ENCODE measurements around the gene GARNL3. TPM values are rescaled to one million over a fixed set of nuclear protein-coding genes. Genes with fewer than 3 reads are reported as not detected.
A peak's percentile ranks its signal among the peaks of the same experiment; 100 is the strongest.

GARNL3 gene
- total and polyA plus RNA-seq, 2 of the 13 experiments (the other 11 are each of a cell fraction or from before 2014, with no cell fraction given) = 3.9 to 11.0 TPM

DNA sequence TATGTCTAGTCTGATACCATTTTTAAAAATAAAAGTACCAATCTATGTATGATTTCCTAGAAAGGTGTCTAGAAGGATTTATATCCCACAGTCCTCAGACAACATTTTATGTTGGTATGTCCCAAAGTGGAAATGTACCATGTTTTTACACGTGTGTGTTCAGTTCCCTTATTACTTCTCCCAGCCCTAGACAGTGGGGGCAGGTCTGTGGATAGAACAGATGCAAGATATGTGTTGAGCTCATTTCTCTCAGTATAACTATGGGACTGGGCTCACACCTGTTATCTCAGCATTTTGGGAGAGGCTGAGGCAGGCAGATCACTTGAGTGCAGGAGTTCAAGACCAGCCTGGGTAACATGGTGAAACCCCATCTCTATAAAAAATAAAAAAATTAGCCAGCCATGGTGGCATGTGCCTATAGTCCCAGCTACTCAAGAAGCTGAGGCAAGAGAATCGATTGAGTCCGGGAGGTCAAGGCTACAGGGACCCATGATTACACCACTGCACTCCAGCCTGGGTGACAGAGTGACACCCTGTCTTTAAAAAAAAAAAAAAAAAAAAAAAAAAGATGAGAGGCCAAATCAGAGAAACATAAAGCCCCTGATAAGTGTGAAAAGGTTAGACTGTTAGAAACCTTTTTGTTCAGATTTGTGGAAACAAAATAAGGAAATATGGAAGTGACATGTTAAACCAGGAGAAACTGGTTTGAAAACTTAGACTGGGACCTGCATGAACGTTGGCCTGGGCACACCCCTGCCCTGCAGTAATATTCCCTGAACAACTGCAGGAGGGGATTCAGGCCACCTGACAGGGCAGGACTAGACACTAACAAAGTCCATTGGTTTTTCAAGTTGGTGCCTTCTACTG lies 125.0 kb downstream of the GARNL3 start:
- intact Hi-C loops (cut with micrococcal nuclease; ENCODE audit: unreplicated experiment) (loop anchor here (5.0 to 10.0 kb wide), 2 partner anchors 45 to 63 kb away; partner anchors contain the start of genes LRSAM1 and RPL12), in situ Hi-C loops (cut with HindIII; ENCODE audit: extremely low pct_ligation_motif_present, low pct_unique_long_range_greater_than_20kb) (no loop called here)
- Histone ChIP-seq H3K27ac (ENCODE audit: extremely low read length, insufficient read depth, low read length) (peak overlapping the region; percentile 92), H2AFZ (ENCODE audit: low read length) (no peak overlapping the region), H3K36me3 (replicated peaks in 1 of 2; ENCODE audit: control insufficient read depth in 1 of 2, insufficient read depth in 2 of 2, low read length in 2 of 2) (no peaks in the 10 kb centered on the region), H3K79me2 (ENCODE audit: insufficient read depth, low read length) (no peaks in the 10 kb centered on the region), H4K20me1 (ENCODE audit: insufficient read depth, low read length) (no peaks in the 10 kb centered on the region), H3K27me3 (ENCODE audit: control insufficient read depth in 1 of 2, insufficient read depth in 2 of 2, low read length in 2 of 2) (no peaks in the 10 kb centered on the region), H3K9me3 (ENCODE audit: low read length) (no peaks in the 10 kb centered on the region), H3K4me3 (replicated peaks in 1 of 3; ENCODE audit: insufficient read depth in 1 of 3, low read depth in 2 of 3, low read length in 3 of 3) (peak overlapping the region in 2 of 3 experiments; percentile 13 to 15; a peak in 2 of 6 replicates), H3K4me1 (ENCODE audit: insufficient read depth, low read length) (peaks cover 73% of the 10 kb centered on the region), H3K4me2 (ENCODE audit: low read depth, low read length) (peak overlapping the region; percentile 86), H3K9ac (ENCODE audit: insufficient read depth, low read depth, low read length) (peak overlapping the region; percentile 77)
- POLR2A ChIA-PET = interaction anchor here (1.6 to 4.6 kb wide), 4 partner anchors 9 to 34 kb away, joined by 3 to 159 read pairs (median 16); partner anchors contain the start of genes SLC2A8 and ZNF79
- DNase-seq (ENCODE audit: low spot score) (peak; percentile 43), ATAC-seq (peak; percentile 31; the same call in 1 of the 3 replicates), FAIRE-seq (no peak)
- CTCF ChIA-PET (ENCODE audit: low intra/inter-chr PET ratio, low total read pairs) = no interaction called here
- no TSS peak for BruUV-seq (replicated peaks)
- WGBS (ENCODE audit: low lambda C conversion rate) = 6% methylated on average over 4 of the region's 4 CpGs
- TF ChIP-seq, protein P1, sequence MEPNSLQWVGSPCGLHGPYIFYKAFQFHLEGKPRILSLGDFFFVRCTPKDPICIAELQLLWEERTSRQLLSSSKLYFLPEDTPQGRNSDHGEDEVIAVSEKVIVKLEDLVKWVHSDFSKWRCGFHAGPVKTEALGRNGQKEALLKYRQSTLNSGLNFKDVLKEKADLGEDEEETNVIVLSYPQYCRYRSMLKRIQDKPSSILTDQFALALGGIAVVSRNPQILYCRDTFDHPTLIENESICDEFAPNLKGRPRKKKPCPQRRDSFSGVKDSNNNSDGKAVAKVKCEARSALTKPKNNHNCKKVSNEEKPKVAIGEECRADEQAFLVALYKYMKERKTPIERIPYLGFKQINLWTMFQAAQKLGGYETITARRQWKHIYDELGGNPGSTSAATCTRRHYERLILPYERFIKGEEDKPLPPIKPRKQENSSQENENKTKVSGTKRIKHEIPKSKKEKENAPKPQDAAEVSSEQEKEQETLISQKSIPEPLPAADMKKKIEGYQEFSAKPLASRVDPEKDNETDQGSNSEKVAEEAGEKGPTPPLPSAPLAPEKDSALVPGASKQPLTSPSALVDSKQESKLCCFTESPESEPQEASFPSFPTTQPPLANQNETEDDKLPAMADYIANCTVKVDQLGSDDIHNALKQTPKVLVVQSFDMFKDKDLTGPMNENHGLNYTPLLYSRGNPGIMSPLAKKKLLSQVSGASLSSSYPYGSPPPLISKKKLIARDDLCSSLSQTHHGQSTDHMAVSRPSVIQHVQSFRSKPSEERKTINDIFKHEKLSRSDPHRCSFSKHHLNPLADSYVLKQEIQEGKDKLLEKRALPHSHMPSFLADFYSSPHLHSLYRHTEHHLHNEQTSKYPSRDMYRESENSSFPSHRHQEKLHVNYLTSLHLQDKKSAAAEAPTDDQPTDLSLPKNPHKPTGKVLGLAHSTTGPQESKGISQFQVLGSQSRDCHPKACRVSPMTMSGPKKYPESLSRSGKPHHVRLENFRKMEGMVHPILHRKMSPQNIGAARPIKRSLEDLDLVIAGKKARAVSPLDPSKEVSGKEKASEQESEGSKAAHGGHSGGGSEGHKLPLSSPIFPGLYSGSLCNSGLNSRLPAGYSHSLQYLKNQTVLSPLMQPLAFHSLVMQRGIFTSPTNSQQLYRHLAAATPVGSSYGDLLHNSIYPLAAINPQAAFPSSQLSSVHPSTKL (CRISPR knock-in tag; IDR thresholded peaks at IDR 0.05) = peak; percentile 19; the same call in 1 of the 2 replicates
- TF ChIP-seq FOXK1 (CRISPR knock-in tag; IDR thresholded peaks at IDR 0.05; ENCODE audit: borderline replicate concordance, low read depth) (no peak), GATAD2A (CRISPR knock-in tag; IDR thresholded peaks at IDR 0.05) (peak; percentile 73), NR2F2 (IDR thresholded peaks at IDR 0.05; ENCODE audit: borderline replicate concordance, low read depth) (peak; percentile 34; the same call in 1 of the 2 replicates), ZNF362 (CRISPR knock-in tag; IDR thresholded peaks at IDR 0.05; ENCODE audit: borderline replicate concordance) (peak; percentile 78), HNRNPK (IDR thresholded peaks at IDR 0.05; ENCODE audit: low read depth, low read length, poor library complexity, severe bottlenecking) (no peak), TGIF2 (CRISPR knock-in tag; IDR thresholded peaks at IDR 0.05) (0 out of 2 replicates have a peak, but pooled peaks have one; percentile 23), NR2F1 (CRISPR knock-in tag; IDR thresholded peaks at IDR 0.05) (peak; percentile 21 to 74; a peak in 2 of 4 replicates), ZSCAN9 (CRISPR knock-in tag; IDR thresholded peaks at IDR 0.05; ENCODE audit: borderline replicate concordance) (0 out of 2 replicates have a peak, but pooled peaks have one; percentile 5), HMG20A (CRISPR knock-in tag; IDR thresholded peaks at IDR 0.05; ENCODE audit: borderline replicate concordance) (peak; percentile 27; the same call in 1 of the 2 replicates), FOXP1 (IDR thresholded peaks at IDR 0.05) (no peak), FOXP1 (CRISPR knock-in tag; IDR thresholded peaks at IDR 0.05) (no peak), SOX13 (IDR thresholded peaks at IDR 0.05) (no peak), SOX13 (CRISPR knock-in tag; conservative IDR thresholded peaks at IDR 0.05 in 1 of 2, IDR thresholded peaks at IDR 0.05 in 1 of 2) (0 out of 4 replicates have a peak, but pooled peaks of 1 of the 2 experiments have one; percentile 12), HNF4G (IDR thresholded peaks at IDR 0.05; ENCODE audit: borderline replicate concordance, low read depth, low read length) (peak; percentile 8; the same call in 1 of the 2 replicates), HNF4G (CRISPR knock-in tag; IDR thresholded peaks at IDR 0.05; ENCODE audit: borderline replicate concordance, low read depth) (no peak), FOSL2 (CRISPR knock-in tag; IDR thresholded peaks at IDR 0.05) (peak; percentile 73), ZNF24 (IDR thresholded peaks at IDR 0.05) (no peak), RARA (CRISPR knock-in tag; IDR thresholded peaks at IDR 0.05) (peak; percentile 73), NR2F6 (IDR thresholded peaks at IDR 0.05) (peak; percentile 63; the same call in 1 of the 2 replicates), NR2F6 (CRISPR knock-in tag; IDR thresholded peaks at IDR 0.05) (peak; percentile 63)
